HG02870 (cell line): ENCODE results near the gene PEX14.
"Not testable (repeated sequence)": the region's sequence is repeated elsewhere in the genome, so short reads cannot be mapped to it uniquely, and the experiment has no call there.

ENCODE experiments used
- ATAC-seq: cut with Tn5 transposase; IDR thresholded peaks from one replicate; pipeline ENCODE4 v1.9.1; 2021; ENCODE audit warnings: mild to moderate bottlenecking, moderate library complexity; ENCODE audit not compliant: unreplicated experiment

PEX14 gene

GRCh38 chr1:10450156-10450814, 24.5 kb upstream of the PEX14 start:
- no peak for ATAC-seq

- ATAC-seq = no peak
These were observed 23.9 kb upstream of the PEX14 start for GRCh38 chr1:10450836-10451235.

- no peak for ATAC-seq
These were observed 23.5 kb upstream of the PEX14 start for GRCh38 chr1:10451287-10451686.

GRCh38 chr1:10456048-10456447, 18.7 kb upstream of the PEX14 start:
- ATAC-seq = no peak

- no peak for ATAC-seq
These were observed 18.1 kb upstream of the PEX14 start for GRCh38 chr1:10456661-10457060.

- ATAC-seq = not testable (repeated sequence)
These were observed 17.3 kb upstream of the PEX14 start for GRCh38 chr1:10457462-10457861.

- no peak for ATAC-seq
These were observed 16.9 kb upstream of the PEX14 start for GRCh38 chr1:10457875-10458274.

- ATAC-seq = no peak
These were observed 15.6 kb upstream of the PEX14 start for GRCh38 chr1:10459184-10459583.

- no peak for ATAC-seq
These were observed 7.7 kb upstream of the PEX14 start for GRCh38 chr1:10467078-10467477.

GRCh38 chr1:10470043-10470442, 4.7 kb upstream of the PEX14 start:
- no peak for ATAC-seq

GRCh38 chr1:10471411-10472219, 3.1 kb upstream of the PEX14 start:
- ATAC-seq = no peak

GRCh38 chr1:10472220-10473144, 2.3 kb upstream of the PEX14 start, which contains the start of gene DFFA:
DFFA (minus strand) TSS chr1:10472529; CDS start chr1:10472458, 71 bp downstream.
- peak; percentile 68 for ATAC-seq

- no peak for ATAC-seq
These were observed 1.5 kb upstream of the PEX14 start for GRCh38 chr1:10473145-10473765.

- not testable (repeated sequence) for ATAC-seq
These were observed 489 bp upstream of the PEX14 start for GRCh38 chr1:10474309-10474612.

GRCh38 chr1:10475510-10475909, 760 bp downstream of the PEX14 start:
- ATAC-seq = no peak

GRCh38 chr1:10479296-10479695, 4.5 kb downstream of the PEX14 start:
- no peak for ATAC-seq

GRCh38 chr1:10480614-10481013, 5.9 kb downstream of the PEX14 start:
- ATAC-seq = no peak

GRCh38 chr1:10484521-10484920, 9.8 kb downstream of the PEX14 start:
- ATAC-seq = no peak

GRCh38 chr1:10489291-10490055, 14.7 kb downstream of the PEX14 start:
- ATAC-seq = no peak

GRCh38 chr1:10490286-10490970, 15.7 kb downstream of the PEX14 start:
- no peak for ATAC-seq
